ENCODE measurements around the gene GPR25.

- TF ChIP-seq, protein P1, sequence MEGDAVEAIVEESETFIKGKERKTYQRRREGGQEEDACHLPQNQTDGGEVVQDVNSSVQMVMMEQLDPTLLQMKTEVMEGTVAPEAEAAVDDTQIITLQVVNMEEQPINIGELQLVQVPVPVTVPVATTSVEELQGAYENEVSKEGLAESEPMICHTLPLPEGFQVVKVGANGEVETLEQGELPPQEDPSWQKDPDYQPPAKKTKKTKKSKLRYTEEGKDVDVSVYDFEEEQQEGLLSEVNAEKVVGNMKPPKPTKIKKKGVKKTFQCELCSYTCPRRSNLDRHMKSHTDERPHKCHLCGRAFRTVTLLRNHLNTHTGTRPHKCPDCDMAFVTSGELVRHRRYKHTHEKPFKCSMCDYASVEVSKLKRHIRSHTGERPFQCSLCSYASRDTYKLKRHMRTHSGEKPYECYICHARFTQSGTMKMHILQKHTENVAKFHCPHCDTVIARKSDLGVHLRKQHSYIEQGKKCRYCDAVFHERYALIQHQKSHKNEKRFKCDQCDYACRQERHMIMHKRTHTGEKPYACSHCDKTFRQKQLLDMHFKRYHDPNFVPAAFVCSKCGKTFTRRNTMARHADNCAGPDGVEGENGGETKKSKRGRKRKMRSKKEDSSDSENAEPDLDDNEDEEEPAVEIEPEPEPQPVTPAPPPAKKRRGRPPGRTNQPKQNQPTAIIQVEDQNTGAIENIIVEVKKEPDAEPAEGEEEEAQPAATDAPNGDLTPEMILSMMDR (IDR thresholded peaks at IDR 0.05; ENCODE audit: insufficient read depth, low read depth, low read length): no peak
- TF ChIP-seq EZH2 (IDR thresholded peaks at IDR 0.05; ENCODE audit: insufficient read depth, low read length): no peak
Observed at GRCh38 chr1:200861937-200862647, 10.7 kb upstream of the GPR25 start.

All from astrocyte (in vitro differentiated cells and primary cell).